ENCODE measurements around the gene TMEM54.

TMEM54 gene

DNA sequence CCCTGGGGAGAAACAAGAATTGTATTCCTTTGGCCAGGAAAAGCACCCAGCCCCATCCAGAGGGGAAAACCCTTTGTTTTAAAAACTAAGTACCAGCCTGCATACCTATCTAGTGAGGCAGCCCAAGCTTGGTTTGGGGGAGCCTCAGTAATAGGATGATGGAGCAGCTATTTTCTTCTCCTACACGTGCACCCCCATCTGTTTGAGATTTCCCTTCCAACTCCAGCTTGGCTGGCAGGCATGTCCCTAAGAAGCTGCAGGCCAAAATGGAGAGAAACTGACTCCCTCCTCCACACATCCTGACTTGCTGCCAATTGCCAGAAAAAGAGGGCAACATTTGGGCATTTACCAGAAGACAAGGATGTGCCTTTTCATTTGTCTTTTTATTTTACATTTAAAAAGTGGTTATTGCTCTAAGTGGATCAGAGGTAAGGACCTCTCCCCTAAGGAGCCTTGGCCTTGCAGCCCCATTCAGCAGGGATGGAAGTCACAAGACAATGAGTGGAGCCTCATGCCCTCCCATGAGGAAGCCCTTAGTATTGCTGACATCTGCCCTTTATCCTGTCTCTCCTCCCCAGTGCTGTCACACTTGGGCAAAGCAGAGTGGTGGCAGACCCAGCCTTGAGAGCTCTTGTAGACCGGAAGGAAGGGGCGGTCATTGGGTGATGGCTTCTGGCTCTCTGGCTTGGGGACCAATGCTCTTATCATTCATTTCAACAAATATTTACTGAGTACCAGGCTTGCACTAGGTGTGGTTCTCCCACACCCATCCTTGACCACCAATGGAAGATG, 39.1 kb downstream of the TMEM54 start:
- DNase-seq = no peak

DNA sequence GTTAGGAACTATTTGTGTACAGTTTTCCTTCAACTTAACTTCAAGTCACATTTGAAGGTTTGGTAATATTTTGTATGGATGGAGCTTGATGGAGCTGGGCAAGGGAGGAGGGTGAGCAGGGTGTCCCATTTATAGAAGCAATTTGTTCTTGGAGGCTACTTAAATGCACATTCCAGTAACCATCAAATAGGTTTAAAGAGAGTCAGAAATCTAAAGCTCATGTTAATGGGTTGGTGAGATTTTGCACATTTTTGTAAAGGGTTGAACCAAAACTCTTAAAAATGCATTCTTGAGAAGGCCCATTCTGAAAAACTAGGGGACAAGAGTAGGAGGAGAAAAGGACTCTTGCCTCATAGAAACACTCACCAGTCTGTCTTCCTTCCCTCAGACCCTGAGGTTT, 40.6 kb downstream of the TMEM54 start:
- DNase-seq = no peak

DNA sequence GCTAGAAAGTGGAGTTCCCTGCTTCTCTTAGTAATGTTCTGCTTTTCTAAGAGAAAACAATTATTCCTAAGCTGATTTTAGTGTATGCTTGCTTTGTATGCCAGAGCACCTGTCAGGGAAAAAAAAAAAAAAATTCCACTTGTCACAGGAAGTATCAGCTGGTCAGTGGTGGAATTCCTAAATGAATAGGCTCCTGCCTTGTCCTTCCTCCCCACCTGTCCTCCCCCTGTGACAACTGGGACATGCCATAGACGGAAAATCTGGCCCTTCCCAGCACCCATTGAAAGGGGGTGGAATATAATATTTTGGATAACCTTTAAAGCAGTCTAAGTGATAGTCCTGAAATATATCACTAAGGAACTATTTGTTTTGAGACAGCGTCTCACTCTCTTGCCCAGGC, 41.3 kb downstream of the TMEM54 start:
- no peak for DNase-seq

DNA sequence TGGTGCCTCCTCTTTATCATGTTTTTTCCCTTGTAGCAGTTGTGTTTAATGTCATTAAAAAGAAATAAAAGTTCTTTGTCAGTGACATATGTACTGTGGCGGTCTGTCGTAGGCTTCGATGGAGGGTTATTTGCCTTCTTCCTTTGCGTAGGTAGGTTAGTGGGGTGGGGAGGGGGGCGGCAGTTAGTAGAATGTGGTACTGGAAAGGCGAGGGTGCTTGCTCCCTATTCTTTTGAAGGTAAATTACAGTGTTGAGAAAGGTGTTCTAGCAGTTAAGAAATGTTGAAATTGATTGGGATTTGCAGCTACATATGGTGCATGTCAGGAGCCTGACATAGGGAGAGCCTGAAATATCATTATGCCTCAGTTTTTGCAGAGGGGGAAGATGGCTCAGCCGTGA, 42.4 kb downstream of the TMEM54 start:
- no peak for DNase-seq

DNA sequence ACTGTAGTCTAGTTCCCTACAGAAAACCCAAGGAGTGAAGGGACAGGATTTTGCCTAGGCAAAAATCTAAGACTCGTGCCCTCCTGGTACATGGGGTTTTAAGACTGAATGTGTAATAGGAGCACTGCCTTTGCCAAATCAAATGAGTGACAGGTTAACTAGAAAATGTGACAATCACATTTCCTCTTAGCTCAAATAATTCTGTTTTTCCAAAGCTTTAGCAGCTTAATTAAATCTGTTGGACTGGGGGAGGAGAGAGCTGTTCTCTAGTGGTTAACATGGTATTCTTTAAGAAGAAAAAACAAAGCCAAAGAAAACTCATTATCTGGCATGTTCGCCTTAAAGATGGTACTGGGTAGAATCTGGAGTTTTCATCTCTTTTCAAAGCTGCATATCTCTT, 43.1 kb downstream of the TMEM54 start:
- DNase-seq = no peak

DNA sequence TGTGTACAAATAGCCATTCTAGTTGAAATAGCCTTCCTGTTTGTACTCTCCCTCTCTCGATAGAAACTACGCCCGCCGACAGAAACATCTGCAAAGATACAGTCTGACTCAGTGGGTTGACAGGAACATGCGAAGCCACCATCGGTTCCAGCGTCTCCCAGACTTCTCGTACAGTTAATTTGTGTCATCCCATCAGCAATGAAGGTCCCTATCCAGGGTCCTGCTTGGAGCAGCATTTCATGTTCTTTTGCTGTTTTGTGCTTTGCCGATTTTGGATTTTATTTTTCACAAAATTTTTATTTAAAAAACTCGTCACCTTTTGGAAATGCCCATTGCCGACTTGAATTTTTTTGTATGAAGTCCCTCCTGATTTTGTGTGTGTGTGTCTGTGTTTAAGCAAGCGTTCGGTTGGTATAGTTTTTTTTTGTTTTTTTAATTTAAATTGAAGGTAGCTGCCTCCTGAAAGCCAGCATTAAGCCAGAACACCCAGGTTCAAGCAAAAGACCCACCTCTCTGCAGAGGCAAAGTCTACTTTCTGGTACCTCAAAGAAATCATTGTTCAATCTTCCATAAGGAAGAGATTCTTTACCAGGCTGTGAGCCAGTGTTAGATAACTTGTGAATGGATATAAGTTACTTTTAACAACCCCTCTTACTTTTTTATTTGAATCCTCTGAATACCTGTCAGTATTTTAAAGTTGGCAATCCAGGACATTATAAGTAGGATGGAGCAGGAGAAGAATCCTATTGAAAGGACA, 45.1 kb downstream of the TMEM54 start:
- no peak for DNase-seq

DNA sequence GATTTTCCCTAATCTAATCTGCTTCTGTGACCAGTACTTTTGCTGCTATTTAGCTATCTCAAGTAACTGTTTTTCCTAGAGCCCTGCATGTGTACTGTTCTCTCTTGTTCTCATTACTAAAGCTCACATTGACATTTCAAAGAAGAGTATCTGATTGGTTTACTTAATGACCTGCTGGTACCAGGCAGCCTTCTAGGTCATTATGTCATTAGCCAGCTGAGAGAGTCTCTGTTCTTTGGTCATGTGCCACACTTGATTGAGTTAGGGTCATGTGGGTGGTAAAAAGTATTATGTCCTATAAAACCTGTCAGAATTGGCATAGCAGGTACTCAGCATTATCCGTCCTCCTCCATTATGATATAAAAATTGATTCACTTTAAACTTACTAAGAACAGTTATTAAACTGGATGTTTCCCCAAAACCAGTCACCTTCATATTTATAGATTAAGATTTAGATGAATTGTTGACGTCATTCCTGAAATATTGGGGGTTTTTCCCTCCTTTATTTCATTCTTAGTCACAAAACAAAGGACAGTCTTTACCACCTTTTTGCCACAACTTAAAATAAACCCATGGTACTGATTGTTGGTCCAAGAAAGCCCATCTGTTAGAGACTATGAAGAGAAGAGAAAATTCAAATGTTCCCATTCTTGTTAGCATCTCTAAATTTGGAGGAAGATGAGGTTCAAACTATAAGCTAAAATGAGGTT, 52.7 kb downstream of the TMEM54 start:
- DNase-seq = peak; percentile 8

Data from NCI-H1436 treated with DMSO at 0.1 percent for 48 hours (cell line).